Right lobe of liver (tissue), 4 donors: Measurements from ENCODE around the gene NAV1.

Experiments
- POLR2A ChIP-seq: fragments of 450-650 bp; IDR thresholded peaks from one replicate; pipeline ENCODE4 v1.6.1; 2017; ENCODE audit warnings: antibody characterized with exemption, mild to moderate bottlenecking
- TF ChIP-seq, protein P1 (sequence below), 4 donors: fragments of 200-600 bp in 3 of 4; fragments of 450-650 bp in 1 of 4; IDR thresholded peaks; one replicate each; pipeline versions ENCODE4 v1.5.1 to v1.8.0; 2016 to 2022; ENCODE audit warnings: antibody characterized with exemption in 4 of 4, mild to moderate bottlenecking in 2 of 4
- donor health status: DM: no; HTN: no; CAD: no.
- donor health status: DM: no; HTN: no; CAD: no.
- donor health status: DM: no; HTN: yes; CAD: no.

GRCh38 chr1:201570886-201571624 lies 32.1 kb downstream of the NAV1 start:
- TF ChIP-seq, protein P1, sequence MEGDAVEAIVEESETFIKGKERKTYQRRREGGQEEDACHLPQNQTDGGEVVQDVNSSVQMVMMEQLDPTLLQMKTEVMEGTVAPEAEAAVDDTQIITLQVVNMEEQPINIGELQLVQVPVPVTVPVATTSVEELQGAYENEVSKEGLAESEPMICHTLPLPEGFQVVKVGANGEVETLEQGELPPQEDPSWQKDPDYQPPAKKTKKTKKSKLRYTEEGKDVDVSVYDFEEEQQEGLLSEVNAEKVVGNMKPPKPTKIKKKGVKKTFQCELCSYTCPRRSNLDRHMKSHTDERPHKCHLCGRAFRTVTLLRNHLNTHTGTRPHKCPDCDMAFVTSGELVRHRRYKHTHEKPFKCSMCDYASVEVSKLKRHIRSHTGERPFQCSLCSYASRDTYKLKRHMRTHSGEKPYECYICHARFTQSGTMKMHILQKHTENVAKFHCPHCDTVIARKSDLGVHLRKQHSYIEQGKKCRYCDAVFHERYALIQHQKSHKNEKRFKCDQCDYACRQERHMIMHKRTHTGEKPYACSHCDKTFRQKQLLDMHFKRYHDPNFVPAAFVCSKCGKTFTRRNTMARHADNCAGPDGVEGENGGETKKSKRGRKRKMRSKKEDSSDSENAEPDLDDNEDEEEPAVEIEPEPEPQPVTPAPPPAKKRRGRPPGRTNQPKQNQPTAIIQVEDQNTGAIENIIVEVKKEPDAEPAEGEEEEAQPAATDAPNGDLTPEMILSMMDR (IDR thresholded peaks at IDR 0.05), result no peak
- TF ChIP-seq POLR2A, result no peak
